ENCODE measurements around the gene TARS1. TPM values are rescaled to one million over a fixed set of nuclear protein-coding genes. Genes with fewer than 3 reads are reported as not detected.
A peak's percentile ranks its signal among the peaks of the same experiment; 100 is the strongest.

The TARS1 gene
- total and polyA plus RNA-seq, 2 of the 13 experiments (the other 11 are each of a cell fraction or from before 2014, with no cell fraction given): 77.0 to 184 TPM

DNA sequence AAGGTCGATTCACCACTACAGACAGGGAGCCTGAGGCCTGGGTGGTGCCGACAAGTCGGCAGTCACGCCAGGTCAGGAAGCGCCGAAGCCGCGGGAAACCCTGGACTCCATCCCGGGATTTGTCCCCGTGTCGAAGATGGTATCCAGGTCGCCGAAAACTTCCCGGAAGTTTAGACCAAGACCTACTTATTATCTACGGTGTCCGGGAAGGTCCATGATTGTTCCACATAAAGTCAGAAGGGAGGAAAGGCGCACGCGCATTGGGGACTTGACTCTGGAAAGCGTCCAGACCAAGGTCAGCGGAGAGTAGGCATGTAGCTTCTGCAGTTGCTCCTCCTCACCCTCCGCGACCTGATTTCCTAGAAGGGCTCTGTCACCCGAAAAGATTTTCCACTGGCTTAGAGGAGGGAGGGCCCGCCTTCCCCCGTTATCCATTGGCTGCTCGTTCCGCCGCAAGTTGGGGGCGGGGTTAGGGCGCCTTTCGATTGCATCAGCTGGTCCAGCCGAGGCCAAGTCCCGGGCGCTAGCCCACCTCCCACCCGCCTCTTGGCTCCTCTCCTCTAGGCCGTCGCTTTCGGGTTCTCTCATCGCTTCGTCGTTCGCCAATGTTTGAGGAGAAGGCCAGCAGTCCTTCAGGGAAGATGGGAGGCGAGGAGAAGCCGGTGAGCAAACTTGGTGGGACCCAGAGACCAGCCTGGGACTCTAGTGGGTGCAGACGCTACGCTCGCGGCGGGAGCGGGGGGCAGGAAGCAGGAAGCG, at the start of gene TARS1 (continued):
- peak; percentile 5 for TF ChIP-seq DR1 (CRISPR knock-in tag; IDR thresholded peaks at IDR 0.05)
- peak; percentile 91 for TF ChIP-seq THAP11 (CRISPR knock-in tag; IDR thresholded peaks at IDR 0.05)
- no peak for TF ChIP-seq MAFG (CRISPR knock-in tag; IDR thresholded peaks at IDR 0.05)
- peak; percentile 83 for TF ChIP-seq RBFOX2 (IDR thresholded peaks at IDR 0.05; ENCODE audit: low read depth, low read length)
- 0 out of 2 replicates have a peak, but pooled peaks have one; percentile 28 for TF ChIP-seq TBP (CRISPR knock-in tag; IDR thresholded peaks at IDR 0.05)
- peak; percentile 24; the same call in 1 of the 2 replicates for TF ChIP-seq MTA1 (CRISPR knock-in tag; IDR thresholded peaks at IDR 0.05; ENCODE audit: borderline replicate concordance)
- no peak for TF ChIP-seq ZMYM3 (CRISPR knock-in tag; IDR thresholded peaks at IDR 0.05)
- TF ChIP-seq, protein P1, sequence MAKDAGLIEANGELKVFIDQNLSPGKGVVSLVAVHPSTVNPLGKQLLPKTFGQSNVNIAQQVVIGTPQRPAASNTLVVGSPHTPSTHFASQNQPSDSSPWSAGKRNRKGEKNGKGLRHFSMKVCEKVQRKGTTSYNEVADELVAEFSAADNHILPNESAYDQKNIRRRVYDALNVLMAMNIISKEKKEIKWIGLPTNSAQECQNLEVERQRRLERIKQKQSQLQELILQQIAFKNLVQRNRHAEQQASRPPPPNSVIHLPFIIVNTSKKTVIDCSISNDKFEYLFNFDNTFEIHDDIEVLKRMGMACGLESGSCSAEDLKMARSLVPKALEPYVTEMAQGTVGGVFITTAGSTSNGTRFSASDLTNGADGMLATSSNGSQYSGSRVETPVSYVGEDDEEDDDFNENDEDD (CRISPR knock-in tag; IDR thresholded peaks at IDR 0.05; ENCODE audit: borderline replicate concordance): peak; percentile 66; the same call in 1 of the 2 replicates
- TF ChIP-seq CREM (IDR thresholded peaks at IDR 0.05): peak; percentile 76
- TF ChIP-seq CREM (CRISPR knock-in tag; IDR thresholded peaks at IDR 0.05): no peak
- 0 out of 2 replicates have a peak, but pooled peaks have one; percentile 79 for TF ChIP-seq ZNF704 (CRISPR knock-in tag; IDR thresholded peaks at IDR 0.05; ENCODE audit: borderline replicate concordance)
- no peak for TF ChIP-seq FOXA1 (IDR thresholded peaks at IDR 0.05)
- peak; percentile 19; the same call in 1 of the 2 replicates for TF ChIP-seq FOXA1 (CRISPR knock-in tag; IDR thresholded peaks at IDR 0.05)
- no peak for TF ChIP-seq ZNF460 (CRISPR knock-in tag; IDR thresholded peaks at IDR 0.05; ENCODE audit: borderline replicate concordance)
- TF ChIP-seq ZNF614 (CRISPR knock-in tag; IDR thresholded peaks at IDR 0.05; ENCODE audit: borderline replicate concordance): peak; percentile 45; the same call in 1 of the 2 replicates
- peak; percentile 94 for TF ChIP-seq ZMYM4 (CRISPR knock-in tag; IDR thresholded peaks at IDR 0.05)
- peak; percentile 85; the same call in 1 of the 2 replicates for TF ChIP-seq HOXA5 (CRISPR knock-in tag; IDR thresholded peaks at IDR 0.05)
- TF ChIP-seq ZNF503 (CRISPR knock-in tag; IDR thresholded peaks at IDR 0.05): peak; percentile 72; the same call in 1 of the 2 replicates
- peak; percentile 65; the same call in 1 of the 2 replicates for TF ChIP-seq FOXJ3 (CRISPR knock-in tag; IDR thresholded peaks at IDR 0.05; ENCODE audit: borderline replicate concordance)
- TF ChIP-seq ZNF615 (CRISPR knock-in tag; IDR thresholded peaks at IDR 0.05; ENCODE audit: borderline replicate concordance): 0 out of 2 replicates have a peak, but pooled peaks have one; percentile 77
- 0 out of 2 replicates have a peak, but pooled peaks have one; percentile 36 for TF ChIP-seq MTERF4 (CRISPR knock-in tag; IDR thresholded peaks at IDR 0.05)
- TF ChIP-seq ZNF333 (CRISPR knock-in tag; IDR thresholded peaks at IDR 0.05; ENCODE audit: borderline replicate concordance): no peak
